Measurements from ENCODE around the gene OR2K2.
"Not testable (repeated sequence)": the region's sequence is repeated elsewhere in the genome, so short reads cannot be mapped to it uniquely, and the experiment has no call there.

DNA sequence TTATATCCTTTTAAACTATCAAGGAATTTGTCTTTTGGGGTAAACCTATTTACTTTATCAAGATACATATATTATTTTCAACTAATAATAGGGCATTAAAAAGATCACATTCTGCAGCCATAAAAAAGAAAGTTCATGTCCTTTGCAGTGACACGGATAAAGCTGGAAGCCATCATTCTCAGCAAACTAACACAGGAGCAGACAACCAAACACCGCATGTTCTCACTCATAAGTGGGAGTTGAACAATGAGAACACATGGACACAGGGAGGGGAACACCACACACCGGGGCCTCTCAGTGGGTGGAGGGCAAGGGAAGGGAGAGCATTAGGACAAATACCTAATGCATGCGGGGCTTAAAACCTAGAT is 30.4 kb downstream of the OR2K2 start:
- TF ChIP-seq, protein P1, sequence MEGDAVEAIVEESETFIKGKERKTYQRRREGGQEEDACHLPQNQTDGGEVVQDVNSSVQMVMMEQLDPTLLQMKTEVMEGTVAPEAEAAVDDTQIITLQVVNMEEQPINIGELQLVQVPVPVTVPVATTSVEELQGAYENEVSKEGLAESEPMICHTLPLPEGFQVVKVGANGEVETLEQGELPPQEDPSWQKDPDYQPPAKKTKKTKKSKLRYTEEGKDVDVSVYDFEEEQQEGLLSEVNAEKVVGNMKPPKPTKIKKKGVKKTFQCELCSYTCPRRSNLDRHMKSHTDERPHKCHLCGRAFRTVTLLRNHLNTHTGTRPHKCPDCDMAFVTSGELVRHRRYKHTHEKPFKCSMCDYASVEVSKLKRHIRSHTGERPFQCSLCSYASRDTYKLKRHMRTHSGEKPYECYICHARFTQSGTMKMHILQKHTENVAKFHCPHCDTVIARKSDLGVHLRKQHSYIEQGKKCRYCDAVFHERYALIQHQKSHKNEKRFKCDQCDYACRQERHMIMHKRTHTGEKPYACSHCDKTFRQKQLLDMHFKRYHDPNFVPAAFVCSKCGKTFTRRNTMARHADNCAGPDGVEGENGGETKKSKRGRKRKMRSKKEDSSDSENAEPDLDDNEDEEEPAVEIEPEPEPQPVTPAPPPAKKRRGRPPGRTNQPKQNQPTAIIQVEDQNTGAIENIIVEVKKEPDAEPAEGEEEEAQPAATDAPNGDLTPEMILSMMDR (optimal IDR thresholded peaks at IDR 0.05 in 1 of 3, IDR thresholded peaks at IDR 0.05 in 1 of 3, conservative IDR thresholded peaks at IDR 0.05 in 1 of 3; ENCODE audit: extremely low read depth in 1 of 3, insufficient read depth in 2 of 3, low read length in 3 of 3), result not testable (repeated sequence)
- not testable (repeated sequence) for TF ChIP-seq EZH2 (IDR thresholded peaks at IDR 0.05; ENCODE audit: low read length)

Measured in keratinocyte (primary cell).